ENCODE results near the gene ASB10.

The ASB10 gene

GRCh38 chr7:151135866-151136843 lies 50.9 kb downstream of the ASB10 start:
- no peak for DNase-seq (ENCODE audit: low read depth in 2 of 2)

GRCh38 chr7:151135525-151135845 lies 51.6 kb downstream of the ASB10 start:
- no peak for DNase-seq (ENCODE audit: low read depth in 2 of 2)

GRCh38 chr7:151134743-151135524 lies 52.1 kb downstream of the ASB10 start:
- no peak for DNase-seq (ENCODE audit: low read depth in 2 of 2)

- no peak for DNase-seq (ENCODE audit: low read depth in 2 of 2)
Measured at GRCh38 chr7:151133986-151134742, 52.9 kb downstream of the ASB10 start.

GRCh38 chr7:151133266-151133985 lies 53.6 kb downstream of the ASB10 start:
- DNase-seq (ENCODE audit: low read depth in 2 of 2), result no peak

- no peak for DNase-seq (ENCODE audit: low read depth in 2 of 2)
Measured at GRCh38 chr7:151132461-151133205, 54.4 kb downstream of the ASB10 start.

GRCh38 chr7:151131592-151132293 lies 55.3 kb downstream of the ASB10 start:
- DNase-seq (ENCODE audit: low read depth in 2 of 2), result no peak

- DNase-seq (ENCODE audit: low read depth in 2 of 2), result no peak
Measured at GRCh38 chr7:151131224-151131591, 55.8 kb downstream of the ASB10 start.

- no peak for DNase-seq (ENCODE audit: low read depth in 2 of 2)
Measured at GRCh38 chr7:151130741-151131157, 56.3 kb downstream of the ASB10 start.

GRCh38 chr7:151129960-151130591 lies 57.0 kb downstream of the ASB10 start:
- DNase-seq (ENCODE audit: low read depth in 2 of 2), result no peak

- DNase-seq (ENCODE audit: low read depth in 2 of 2), result no peak
Measured at GRCh38 chr7:151129117-151129959, 57.7 kb downstream of the ASB10 start.

- no peak for DNase-seq (ENCODE audit: low read depth in 2 of 2)
Measured at GRCh38 chr7:151128716-151129115, 58.3 kb downstream of the ASB10 start.

- no peak for DNase-seq (ENCODE audit: low read depth in 2 of 2)
Measured at GRCh38 chr7:151128144-151128543, 58.9 kb downstream of the ASB10 start.

- no peak for DNase-seq (ENCODE audit: low read depth in 2 of 2)
Measured at GRCh38 chr7:151126491-151127137, 60.4 kb downstream of the ASB10 start.

- no peak for DNase-seq (ENCODE audit: low read depth in 2 of 2)
Measured at GRCh38 chr7:151125846-151126481, 61.1 kb downstream of the ASB10 start.

All from stimulated activated CD8-positive, alpha-beta memory T cell treated with anti-CD3 and anti-CD28 coated beads, Interleukin-15, amount 100 ng/mL, for 48 hours (primary cell).